CD4-positive, alpha-beta T cell (primary cell): ENCODE measurements around the gene NDNF. TPM values are rescaled to one million over a fixed set of nuclear protein-coding genes. Genes with fewer than 3 reads are reported as not detected.

ENCODE experiments used
- ATAC-seq: fragments of 200-7000 bp; cut with Tn5 transposase; one replicate; pipeline ENCODE4 v1.10.0; 2022; ENCODE audit warnings: mild to moderate bottlenecking; ENCODE audit not compliant: poor library complexity
- CTCF ChIA-PET: fragments of 350-600 bp; sonication (Branson Sonifier 250); formaldehyde crosslinking; loops from one replicate; lab custom pipeline; 2021; ENCODE audit warnings: antibody characterized with exemption, inconsistent platforms; lab: Charles Lee
- POLR2A ChIA-PET: fragments of 350-600 bp; sonication (Branson Sonifier 250); formaldehyde crosslinking; loops from one replicate; lab custom pipeline; 2021; ENCODE audit warnings: antibody characterized with exemption, inconsistent platforms; lab: Charles Lee
- DNase-seq, 14 experiments: peaks; one replicate each; pipeline ENCODE4 v3.0.0-alpha.2; 2013 to 2020; ENCODE audit warnings: mixed read lengths in 2 of 14
- H3K27ac ChIP-seq, 2 donors: one replicate each; pipeline versions ENCODE4 v1.5.1 to v1.7.0; 2013; ENCODE audit warnings: low read length in 2 of 2, low read depth in 1 of 2, mild to moderate bottlenecking in 1 of 2
- H3K27me3 ChIP-seq, 2 experiments: 1 replicate in 1 of 2; 2 replicates in 1 of 2; pipeline versions ENCODE4 v1.6.1 to v1.7.0; 2013; ENCODE audit warnings: low read length in 2 of 2, control low read depth in 1 of 2, mild to moderate bottlenecking in 1 of 2, moderate library complexity in 1 of 2; ENCODE audit not compliant: insufficient read depth in 2 of 2, control insufficient read depth in 1 of 2
- H3K36me3 ChIP-seq: one replicate; pipeline ENCODE4 v1.6.1; 2013; ENCODE audit warnings: low read length, control low read depth; ENCODE audit not compliant: insufficient read depth
- H3K4me1 ChIP-seq: one replicate; pipeline ENCODE4 v1.6.1; 2013; ENCODE audit warnings: low read length, control low read depth; ENCODE audit not compliant: insufficient read depth
- H3K4me3 ChIP-seq: one replicate; pipeline ENCODE4 v1.5.1; 2013; ENCODE audit warnings: mild to moderate bottlenecking, low read length, moderate library complexity
- H3K9me3 ChIP-seq, 2 experiments: 1 replicate in 1 of 2; 2 replicates in 1 of 2; pipeline versions ENCODE4 v1.6.1 to v1.7.0; 2013; ENCODE audit warnings: low read length in 2 of 2, mild to moderate bottlenecking in 2 of 2, control low read depth in 1 of 2, moderate library complexity in 1 of 2; ENCODE audit not compliant: control insufficient read depth in 1 of 2, insufficient read depth in 1 of 2
- H3K27ac Mint-ChIP-seq: one replicate; pipeline ENCODE4 v1.8.0; 2020; ENCODE audit warnings: mixed read lengths
- H3K27me3 Mint-ChIP-seq: one replicate; pipeline ENCODE4 v1.8.0; 2021; ENCODE audit warnings: mixed read lengths
- H3K36me3 Mint-ChIP-seq: one replicate; pipeline ENCODE4 v1.8.0; 2021; ENCODE audit warnings: low read depth, mixed read lengths
- H3K4me1 Mint-ChIP-seq: one replicate; pipeline ENCODE4 v1.8.0; 2021; ENCODE audit warnings: low read depth, mixed read lengths
- H3K4me3 Mint-ChIP-seq: one replicate; pipeline ENCODE4 v1.8.0; 2020; ENCODE audit warnings: mild to moderate bottlenecking, mixed read lengths
- H3K9me3 Mint-ChIP-seq: one replicate; pipeline ENCODE4 v1.8.0; 2020; ENCODE audit warnings: mixed read lengths
- intact Hi-C, 2 experiments: fragments of 100-400 bp; cut with DNase I in 1 of 2; cut with micrococcal nuclease in 1 of 2; formaldehyde crosslinking; loops; one replicate each; pipeline versions ENCODE4 v1.15.1 to v1.9.0; 2023 to 2025; cut with DNase I, micrococcal nuclease
- total RNA-seq, 174 experiments: library from RNA in 2 of 174; stranded (reverse) in 2 of 174; gene quantifications; one replicate each; pipeline ENCODE4 v1.2.3 and lab custom pipeline; 2021 to 2026
- TF ChIP-seq, protein P1 (sequence below): fragments of 200-600 bp; IDR thresholded peaks from one replicate; pipeline ENCODE4 v1.8.0; 2022; ENCODE audit warnings: antibody characterized with exemption, mild to moderate bottlenecking

The NDNF gene
- total RNA-seq, 2 experiments from 2014 or later = 0.25 TPM; not detected in 1

DNA sequence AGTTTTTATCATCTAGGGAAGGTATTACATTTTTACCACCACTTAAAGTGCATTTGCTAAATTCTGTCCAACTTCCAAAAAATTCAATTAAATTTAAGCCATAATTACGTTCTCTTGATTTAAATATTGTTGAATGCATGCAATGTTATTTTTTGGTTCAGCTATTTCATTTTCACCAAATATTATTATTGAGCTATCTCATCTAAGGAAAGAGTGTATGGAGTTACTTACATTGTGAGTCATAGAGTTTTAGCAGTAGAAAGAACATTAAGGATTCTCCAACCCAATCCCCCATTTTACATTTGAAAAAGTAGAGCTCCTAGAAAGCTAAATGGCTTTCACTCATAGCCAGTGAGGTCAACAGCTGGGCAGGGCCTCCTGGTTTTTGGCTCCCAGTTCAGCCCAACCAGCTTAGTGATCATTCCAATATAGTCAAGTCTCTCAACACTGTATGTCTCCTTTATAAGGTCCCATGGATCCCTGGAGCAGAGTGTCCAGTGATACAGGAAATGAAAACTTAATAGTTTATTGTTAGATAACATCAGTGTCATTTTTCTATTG lies 60.5 kb downstream of the NDNF start:
- ChIA-PET POLR2A (no interaction called here), CTCF (no interaction called here)
- H3K4me1 ChIP-seq = peaks cover 7% of the 10 kb centered on the region
- intact Hi-C loops = no loop called here
- peaks cover 61% of the 10 kb centered on the region for H3K4me1 Mint-ChIP-seq
- no peaks in the 10 kb centered on the region for H3K9me3 ChIP-seq
- TF ChIP-seq, protein P1, sequence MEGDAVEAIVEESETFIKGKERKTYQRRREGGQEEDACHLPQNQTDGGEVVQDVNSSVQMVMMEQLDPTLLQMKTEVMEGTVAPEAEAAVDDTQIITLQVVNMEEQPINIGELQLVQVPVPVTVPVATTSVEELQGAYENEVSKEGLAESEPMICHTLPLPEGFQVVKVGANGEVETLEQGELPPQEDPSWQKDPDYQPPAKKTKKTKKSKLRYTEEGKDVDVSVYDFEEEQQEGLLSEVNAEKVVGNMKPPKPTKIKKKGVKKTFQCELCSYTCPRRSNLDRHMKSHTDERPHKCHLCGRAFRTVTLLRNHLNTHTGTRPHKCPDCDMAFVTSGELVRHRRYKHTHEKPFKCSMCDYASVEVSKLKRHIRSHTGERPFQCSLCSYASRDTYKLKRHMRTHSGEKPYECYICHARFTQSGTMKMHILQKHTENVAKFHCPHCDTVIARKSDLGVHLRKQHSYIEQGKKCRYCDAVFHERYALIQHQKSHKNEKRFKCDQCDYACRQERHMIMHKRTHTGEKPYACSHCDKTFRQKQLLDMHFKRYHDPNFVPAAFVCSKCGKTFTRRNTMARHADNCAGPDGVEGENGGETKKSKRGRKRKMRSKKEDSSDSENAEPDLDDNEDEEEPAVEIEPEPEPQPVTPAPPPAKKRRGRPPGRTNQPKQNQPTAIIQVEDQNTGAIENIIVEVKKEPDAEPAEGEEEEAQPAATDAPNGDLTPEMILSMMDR = no peak
- ATAC-seq = no peak
- H3K27me3 Mint-ChIP-seq = no peaks in the 10 kb centered on the region
- H3K4me3 Mint-ChIP-seq = no peak overlapping the region
- no peaks in the 10 kb centered on the region for H3K36me3 Mint-ChIP-seq
- H3K36me3 ChIP-seq = no peaks in the 10 kb centered on the region
- no peak for DNase-seq
- H3K27ac ChIP-seq = no peak overlapping the region
- no peaks in the 10 kb centered on the region for H3K27me3 ChIP-seq
- no peak overlapping the region for H3K4me3 ChIP-seq
- no peak overlapping the region for H3K27ac Mint-ChIP-seq
- H3K9me3 Mint-ChIP-seq = no peaks in the 10 kb centered on the region

DNA sequence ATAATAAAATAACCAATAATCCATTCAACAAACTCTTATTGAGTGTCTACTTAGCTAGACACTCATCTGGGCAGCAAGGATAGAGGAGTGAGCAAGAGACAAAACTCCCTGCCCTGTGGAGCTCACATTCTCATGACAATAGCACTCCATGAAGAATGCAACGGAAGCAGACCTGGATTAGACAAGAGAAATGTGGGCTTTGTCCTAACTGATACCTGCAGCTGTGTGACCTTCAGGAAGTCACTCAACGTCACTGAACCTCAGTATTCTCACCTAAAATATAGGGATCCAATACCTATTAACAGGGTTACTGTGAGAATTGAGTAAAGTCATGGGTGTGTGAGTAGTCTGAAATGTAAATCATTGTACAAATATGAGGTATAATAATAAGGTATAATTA lies 61.2 kb downstream of the NDNF start:
- Mint-ChIP-seq H3K9me3 (no peaks in the 10 kb centered on the region), H3K4me3 (no peak overlapping the region), H3K27ac (no peak overlapping the region), H3K4me1 (peaks cover 67% of the 10 kb centered on the region), H3K36me3 (no peaks in the 10 kb centered on the region), H3K27me3 (no peaks in the 10 kb centered on the region)
- Histone ChIP-seq H3K27ac (no peak overlapping the region), H3K27me3 (no peaks in the 10 kb centered on the region), H3K9me3 (no peaks in the 10 kb centered on the region), H3K36me3 (no peaks in the 10 kb centered on the region), H3K4me3 (no peak overlapping the region), H3K4me1 (peaks cover 7% of the 10 kb centered on the region)
- ChIA-PET CTCF (no interaction called here), POLR2A (no interaction called here)
- TF ChIP-seq, protein P1 = no peak
- intact Hi-C loops = no loop called here
- no peak for ATAC-seq
- no peak for DNase-seq

DNA sequence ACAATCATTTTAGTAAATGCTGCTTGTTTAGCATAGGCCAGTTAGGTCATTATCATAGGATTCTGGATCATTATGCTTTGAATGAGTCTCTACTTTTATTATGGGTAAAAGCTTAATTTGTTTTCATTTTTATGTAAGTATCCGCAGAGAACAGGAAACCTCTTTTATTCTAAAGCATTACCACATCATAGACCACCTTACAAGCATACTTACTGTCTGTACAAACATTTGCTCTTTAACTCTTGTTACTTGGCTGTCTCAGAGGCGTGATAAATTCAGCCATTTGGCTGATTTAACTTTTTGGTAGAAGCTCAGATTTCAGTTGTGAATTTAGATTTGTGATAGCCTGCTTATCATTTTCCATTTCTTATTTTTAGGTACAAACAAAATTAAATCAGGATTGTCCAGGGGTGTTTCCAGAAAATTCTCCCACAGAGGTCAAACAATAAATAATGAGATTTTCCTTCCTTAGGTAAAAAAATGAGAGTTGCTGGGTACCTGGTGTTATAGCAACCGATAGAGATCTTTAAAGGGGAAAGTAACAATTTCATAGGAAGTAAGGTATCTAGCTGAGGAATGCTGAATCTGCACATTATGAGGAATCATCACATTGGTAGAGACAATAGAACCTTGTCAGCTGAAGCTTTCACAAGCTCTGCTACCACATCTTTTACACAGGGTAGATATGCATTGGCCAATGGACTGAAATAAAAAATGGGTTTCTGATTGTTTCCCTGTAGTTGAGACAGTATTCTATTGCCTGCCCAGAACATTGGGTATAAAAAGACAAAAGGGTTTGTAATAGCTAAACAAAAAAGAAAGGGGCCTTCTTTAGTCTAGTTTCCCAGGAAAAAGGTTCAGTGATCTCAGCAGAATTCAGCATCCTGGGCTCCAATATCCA lies 62.5 kb downstream of the NDNF start:
- ATAC-seq (peak; percentile 92), DNase-seq (peak in 3 of 14 experiments; percentile 34 to 41 (median 35))
- H3K36me3 ChIP-seq = no peaks in the 10 kb centered on the region
- H3K27ac Mint-ChIP-seq = peak overlapping the region; percentile 84
- no peaks in the 10 kb centered on the region for H3K9me3 Mint-ChIP-seq
- H3K9me3 ChIP-seq = no peaks in the 10 kb centered on the region
- TF ChIP-seq, protein P1 = no peak
- CTCF ChIA-PET = interaction anchor here (1.2 kb wide), 1 partner anchor 9 kb away, joined by 3 read pairs; no protein-coding TSS in a partner anchor
- POLR2A ChIA-PET = interaction anchor here (1.0 to 1.4 kb wide), 3 partner anchors 62 to 180 kb away, joined by 3 to 4 read pairs (median 3); partner anchors contain the start of gene NDNF
- no peaks in the 10 kb centered on the region for H3K27me3 ChIP-seq
- no peaks in the 10 kb centered on the region for H3K27me3 Mint-ChIP-seq
- H3K36me3 Mint-ChIP-seq = no peaks in the 10 kb centered on the region
- H3K27ac ChIP-seq = no peak overlapping the region
- intact Hi-C loops = loop anchor here in 1 of 2 experiments (5.0 kb wide), 1 partner anchor 42 kb away; no protein-coding TSS in a partner anchor
- H3K4me3 Mint-ChIP-seq = peak overlapping the region; percentile 34
- H3K4me1 ChIP-seq = peaks cover 7% of the 10 kb centered on the region
- peaks cover 70% of the 10 kb centered on the region for H3K4me1 Mint-ChIP-seq
- H3K4me3 ChIP-seq = no peak overlapping the region
